Smooth muscle cell (in vitro differentiated cells): ENCODE results near the gene ATP5MC2. TPM values are rescaled to one million over a fixed set of nuclear protein-coding genes. Genes with fewer than 3 reads are reported as not detected.

Source experiments
- DNase-seq: peaks from one replicate; lab custom pipeline; 2025; ENCODE audit not compliant: unreplicated experiment; lab: John Stamatoyannopoulos, UW
- H2AFZ ChIP-seq: fragments of 200-600 bp; sonication (generic); 2 replicates; pipeline ENCODE4 v1.6.0; 2016; ENCODE audit warnings: antibody characterized with exemption, low read depth, mild to moderate bottlenecking
- H3F3A ChIP-seq: fragments of 200-600 bp; sonication (generic); 2 replicates; pipeline ENCODE4 v1.6.0; 2017; ENCODE audit warnings: antibody characterized with exemption, low read depth
- H3K27ac ChIP-seq: fragments of 200-600 bp; sonication (generic); 2 replicates; pipeline ENCODE4 v1.5.1; 2016; ENCODE audit warnings: low read depth, mild to moderate bottlenecking
- H3K27me3 ChIP-seq: fragments of 200-600 bp; sonication (generic); 2 replicates; pipeline ENCODE4 v1.6.1; 2016; ENCODE audit warnings: low read depth, mild to moderate bottlenecking
- H3K36me3 ChIP-seq: fragments of 200-600 bp; sonication (generic); 2 replicates; pipeline ENCODE4 v1.5.1; 2016; ENCODE audit warnings: low read depth
- H3K4me1 ChIP-seq: fragments of 200-600 bp; sonication (generic); 2 replicates; pipeline ENCODE4 v1.5.1; 2016; ENCODE audit warnings: low read depth
- H3K4me2 ChIP-seq: fragments of 200-600 bp; sonication (generic); 2 replicates; pipeline ENCODE4 v1.6.0; 2016; ENCODE audit warnings: mild to moderate bottlenecking
- H3K4me3 ChIP-seq: fragments of 200-600 bp; sonication (generic); 2 replicates; pipeline ENCODE4 v1.5.1; 2016; ENCODE audit warnings: mild to moderate bottlenecking
- H3K79me2 ChIP-seq: fragments of 200-600 bp; sonication (generic); 2 replicates; pipeline ENCODE4 v1.6.0; 2016; ENCODE audit warnings: low read depth, mild to moderate bottlenecking
- H3K9ac ChIP-seq: fragments of 200-600 bp; sonication (generic); 2 replicates; pipeline ENCODE4 v1.6.0; 2016; ENCODE audit warnings: low read depth
- H3K9me3 ChIP-seq: fragments of 200-600 bp; sonication (generic); replicated peaks from 2 replicates; pipeline ENCODE4 v1.5.1; 2016; ENCODE audit warnings: low read depth
- H4K20me1 ChIP-seq: fragments of 200-600 bp; sonication (generic); 2 replicates; pipeline ENCODE4 v1.6.0; 2016; ENCODE audit warnings: low read depth
- CTCF ChIP-seq: fragments of 200-600 bp; sonication (generic); IDR thresholded peaks from 2 replicates; pipeline ENCODE4 v1.5.1; 2017; ENCODE audit warnings: borderline replicate concordance, mild to moderate bottlenecking, antibody characterized with exemption; ENCODE audit not compliant: insufficient read depth, poor library complexity, severe bottlenecking
- WGBS: methylation state at CpG from one replicate; pipeline ENCODE4 v1.1.7; 2016; ENCODE audit warnings: low lambda C conversion rate; 5-methylcytosine and 5-hydroxymethylcytosine counted together
- polyA plus RNA-seq: library from polyadenylated mRNA; unstranded; fragments of >200 nt; fragmentation: Nextera tagmentation; extraction: Ambion mirVana; gene quantifications from 2 replicates; pipeline ENCODE4 v1.2.1, GENCODE V29; 2016
- total RNA-seq: library from RNA; depleted of rRNA; stranded (reverse); fragments of >200 nt; gene quantifications from 2 replicates; pipeline ENCODE4 v1.2.3, GENCODE V29; 2014

Gene ATP5MC2
- total and polyA plus RNA-seq, 2 experiments from 2014 or later, result 261 to 320 TPM

- Histone ChIP-seq H3K4me1 (peaks cover 19% of the 10 kb centered on the region), H3K4me2 (no peak overlapping the region), H3K4me3 (no peak overlapping the region), H3K79me2 (no peaks in the 10 kb centered on the region), H3K36me3 (no peaks in the 10 kb centered on the region), H3K27ac (no peak overlapping the region), H3K9me3 (no peaks in the 10 kb centered on the region), H4K20me1 (no peaks in the 10 kb centered on the region), H3F3A (no peaks in the 10 kb centered on the region), H3K27me3 (peaks cover 92% of the 10 kb centered on the region), H2AFZ (no peak overlapping the region), H3K9ac (no peak overlapping the region)
- no peak for DNase-seq
- 75% methylated on average over 5 of the region's 5 CpGs for WGBS
- no peak for TF ChIP-seq CTCF
These were observed 23.8 kb upstream of the ATP5MC2 start for GRCh38 chr12:53699678-53700025.

- 70% methylated on average over 3 of the region's 3 CpGs for WGBS
- Histone ChIP-seq H3K27ac (no peak overlapping the region), H3K36me3 (no peaks in the 10 kb centered on the region), H3K9ac (no peak overlapping the region), H3K27me3 (peaks cover 92% of the 10 kb centered on the region), H2AFZ (no peak overlapping the region), H3F3A (no peaks in the 10 kb centered on the region), H3K4me2 (no peak overlapping the region), H3K4me3 (no peak overlapping the region), H3K9me3 (no peaks in the 10 kb centered on the region), H3K4me1 (peaks cover 19% of the 10 kb centered on the region), H4K20me1 (no peaks in the 10 kb centered on the region), H3K79me2 (no peaks in the 10 kb centered on the region)
- TF ChIP-seq CTCF, result no peak
- DNase-seq, result no peak
These were observed 23.2 kb upstream of the ATP5MC2 start for GRCh38 chr12:53698948-53699677.

GRCh38 chr12:53696655-53697331, 20.9 kb upstream of the ATP5MC2 start:
- no peak for DNase-seq
- no peak for TF ChIP-seq CTCF
- H3K9ac ChIP-seq, result no peak overlapping the region
- no peaks in the 10 kb centered on the region for H3F3A ChIP-seq
- H4K20me1 ChIP-seq, result no peaks in the 10 kb centered on the region
- H3K4me1 ChIP-seq, result peaks cover 19% of the 10 kb centered on the region
- H3K4me2 ChIP-seq, result peak overlapping the region; percentile 84
- H3K36me3 ChIP-seq, result no peaks in the 10 kb centered on the region
- WGBS, result 37% methylated on average over 21 of the region's 24 CpGs
- H3K4me3 ChIP-seq, result peak overlapping the region; percentile 42
- no peaks in the 10 kb centered on the region for H3K9me3 ChIP-seq
- H3K27ac ChIP-seq, result no peak overlapping the region
- peak overlapping the region; percentile 32 for H2AFZ ChIP-seq
- no peaks in the 10 kb centered on the region for H3K79me2 ChIP-seq
- H3K27me3 ChIP-seq, result peaks cover 99% of the 10 kb centered on the region
